Ascending aorta (tissue), 2 donors: ENCODE measurements around the gene RANGRF. TPM values are rescaled to one million over a fixed set of nuclear protein-coding genes. Genes with fewer than 3 reads are reported as not detected.

Experiments
- DNase-seq, 2 donors: peaks; one replicate each; pipeline ENCODE4 v3.0.0-alpha.2; 2019; ENCODE audit warnings: low spot score in 2 of 2
- H3K27ac ChIP-seq, 2 donors: fragments of 200-600 bp; sonication (generic); one replicate each; pipeline ENCODE4 v1.5.1; 2016 to 2017; ENCODE audit warnings: mild to moderate bottlenecking in 1 of 2
- H3K27me3 ChIP-seq: fragments of 200-600 bp; sonication (generic); one replicate; pipeline ENCODE4 v1.5.1; 2017
- H3K36me3 ChIP-seq, 2 donors: fragments of 200-600 bp; sonication (generic); one replicate each; pipeline ENCODE4 v1.5.1; 2016
- H3K4me1 ChIP-seq, 2 donors: fragments of 200-600 bp; sonication (generic); one replicate each; pipeline ENCODE4 v1.5.1; 2016 to 2017; ENCODE audit warnings: mild to moderate bottlenecking in 1 of 2
- H3K4me3 ChIP-seq, 2 donors: fragments of 200-600 bp; sonication (generic); one replicate each; pipeline ENCODE4 v1.5.1; 2016 to 2017; ENCODE audit warnings: mild to moderate bottlenecking in 1 of 2
- H3K9me3 ChIP-seq, 2 donors: fragments of 200-600 bp; sonication (generic); one replicate each; pipeline ENCODE4 v1.5.1; 2016
- CTCF ChIP-seq, 3 experiments: fragments of 200-600 bp in 2 of 3; fragments of 450-650 bp in 1 of 3; sonication (generic) in 2 of 3; IDR thresholded peaks; one replicate each; pipeline ENCODE4 v1.5.1; 2016 to 2019; ENCODE audit warnings: antibody characterized with exemption in 3 of 3, mild to moderate bottlenecking in 1 of 3, moderate library complexity in 1 of 3
- intact Hi-C: fragments of 100-400 bp; cut with DNase I; formaldehyde crosslinking; loops from one replicate; pipeline ENCODE4 v1.15.1; 2023
- total RNA-seq: library from RNA; depleted of rRNA; stranded (reverse); fragments of >200 nt; gene quantifications from one replicate; pipeline ENCODE4 v1.1.0, GENCODE V29; 2016

RANGRF gene
- total RNA-seq, 1 donor from 2014 or later: 15.5 TPM

- Histone ChIP-seq H3K27ac (no peak overlapping the region), H3K36me3 (no peaks in the 10 kb centered on the region), H3K27me3 (no peaks in the 10 kb centered on the region), H3K4me3 (no peak overlapping the region), H3K4me1 (no peaks in the 10 kb centered on the region), H3K9me3 (no peaks in the 10 kb centered on the region)
- no peak for TF ChIP-seq CTCF (IDR thresholded peaks at IDR 0.05)
- no peak for DNase-seq
- intact Hi-C loops: no loop called here
Measured at GRCh38 chr17:8320990-8321389, 32.5 kb downstream of the RANGRF start.

GRCh38 chr17:8322061-8322460 lies 33.6 kb downstream of the RANGRF start:
- Histone ChIP-seq H3K27ac (no peak overlapping the region), H3K27me3 (no peaks in the 10 kb centered on the region), H3K9me3 (no peaks in the 10 kb centered on the region), H3K4me1 (peaks cover 3 to 5% of the 10 kb centered on the region in 2 donors), H3K4me3 (no peak overlapping the region), H3K36me3 (no peaks in the 10 kb centered on the region)
- TF ChIP-seq CTCF (IDR thresholded peaks at IDR 0.05): no peak
- intact Hi-C loops: no loop called here
- no peak for DNase-seq

GRCh38 chr17:8324132-8324531 lies 35.7 kb downstream of the RANGRF start:
- H3K36me3 ChIP-seq: no peaks in the 10 kb centered on the region
- no peak overlapping the region for H3K27ac ChIP-seq
- intact Hi-C loops: no loop called here
- no peaks in the 10 kb centered on the region for H3K9me3 ChIP-seq
- peaks cover 3 to 8% of the 10 kb centered on the region in 2 donors for H3K4me1 ChIP-seq
- no peaks in the 10 kb centered on the region for H3K27me3 ChIP-seq
- no peak for TF ChIP-seq CTCF (IDR thresholded peaks at IDR 0.05)
- no peak for DNase-seq
- no peak overlapping the region for H3K4me3 ChIP-seq

- Histone ChIP-seq H3K9me3 (no peaks in the 10 kb centered on the region), H3K4me3 (no peak overlapping the region), H3K27ac (no peak overlapping the region), H3K27me3 (no peaks in the 10 kb centered on the region), H3K4me1 (peaks cover 3 to 8% of the 10 kb centered on the region in 2 donors), H3K36me3 (no peaks in the 10 kb centered on the region)
- intact Hi-C loops: no loop called here
- TF ChIP-seq CTCF (IDR thresholded peaks at IDR 0.05): no peak
- no peak for DNase-seq
Measured at GRCh38 chr17:8324923-8325322, 36.5 kb downstream of the RANGRF start.

GRCh38 chr17:8326511-8327302 lies 38.2 kb downstream of the RANGRF start:
- DNase-seq: no peak
- H3K36me3 ChIP-seq: no peaks in the 10 kb centered on the region
- H3K27ac ChIP-seq: no peak overlapping the region
- H3K27me3 ChIP-seq: no peaks in the 10 kb centered on the region
- no peak for TF ChIP-seq CTCF (IDR thresholded peaks at IDR 0.05)
- intact Hi-C loops: no loop called here
- peak overlapping the region; percentile 54 to 70 for H3K4me3 ChIP-seq
- H3K9me3 ChIP-seq: no peaks in the 10 kb centered on the region
- H3K4me1 ChIP-seq: peaks cover 3 to 8% of the 10 kb centered on the region in 2 donors
